HEK293 (cell line): ENCODE data around the gene CCDC167.

Experiments
- CTCF ChIA-PET: fragments of 350-600 bp; formaldehyde crosslinking; extraction: SDS; loops from one replicate; lab custom pipeline; 2021; ENCODE audit warnings: antibody characterized with exemption; lab: Yijun Ruan, JAX
- POLR2A ChIA-PET: fragments of 300-600 bp; formaldehyde crosslinking; extraction: SDS; loops from one replicate; lab custom pipeline; 2020; ENCODE audit warnings: antibody characterized with exemption, inconsistent platforms; lab: Yijun Ruan, JAX
- H3K27ac ChIP-seq: fragments of 200-500 bp; sonication (Bioruptor generic); 2 replicates; pipeline ENCODE4 v1.5.1; 2014; ENCODE audit warnings: low read depth, low read length, control low read depth, inconsistent platforms; ENCODE audit errors: extremely low read depth
- H3K36me3 ChIP-seq, 2 experiments: fragments of 200-500 bp in 1 of 2; sonication (Bioruptor generic) in 1 of 2; 1 replicate in 1 of 2; 2 replicates in 1 of 2; pipeline ENCODE4 v1.5.1; 2014 to 2017; ENCODE audit warnings: inconsistent platforms in 2 of 2, low read length in 2 of 2; ENCODE audit not compliant: control insufficient read depth in 2 of 2, insufficient read depth in 1 of 2
- H3K4me1 ChIP-seq: fragments of 200-500 bp; sonication (Bioruptor generic); 2 replicates; pipeline ENCODE4 v1.5.1; 2014; ENCODE audit warnings: mild to moderate bottlenecking, low read length, inconsistent platforms; ENCODE audit not compliant: control insufficient read depth, insufficient read depth
- H3K4me3 ChIP-seq: 2 replicates; pipeline ENCODE4 v1.5.1; 2011; ENCODE audit warnings: low read depth, mild to moderate bottlenecking, control low read depth, low read length, moderate library complexity
- H3K9me3 ChIP-seq: fragments of 200-500 bp; sonication (Bioruptor generic); 2 replicates; pipeline ENCODE4 v1.5.1; 2014; ENCODE audit warnings: low read depth, low read length, inconsistent platforms; ENCODE audit not compliant: control insufficient read depth, insufficient read depth
- EGR2 ChIP-seq: fragments of 450-650 bp; formaldehyde crosslinking; IDR thresholded peaks from 2 replicates; pipeline ENCODE4 v1.5.1; 2016; ENCODE audit warnings: low read depth, missing biosample characterization, missing genetic modification characterization
- FEZF1 ChIP-seq: fragments of 450-650 bp; formaldehyde crosslinking; IDR thresholded peaks from 2 replicates; pipeline ENCODE4 v1.5.1; 2016; ENCODE audit warnings: missing biosample characterization, missing genetic modification characterization
- MZF1 ChIP-seq: fragments of 450-650 bp; formaldehyde crosslinking; IDR thresholded peaks from 2 replicates; pipeline ENCODE4 v1.5.1; 2017; ENCODE audit warnings: missing biosample characterization, missing genetic modification characterization, borderline replicate concordance
- SCRT2 ChIP-seq: fragments of 450-650 bp; formaldehyde crosslinking; IDR thresholded peaks from 2 replicates; pipeline ENCODE4 v1.5.1; 2016; ENCODE audit warnings: missing biosample characterization, missing genetic modification characterization
- TSHZ1 ChIP-seq: fragments of 450-650 bp; formaldehyde crosslinking; IDR thresholded peaks from 2 replicates; pipeline ENCODE4 v1.5.1; 2016; ENCODE audit warnings: missing biosample characterization, missing genetic modification characterization, borderline replicate concordance
- WT1 ChIP-seq: fragments of 450-650 bp; formaldehyde crosslinking; IDR thresholded peaks from 2 replicates; pipeline ENCODE4 v1.5.1; 2016; ENCODE audit warnings: missing biosample characterization, missing genetic modification characterization
- ZNF133 ChIP-seq: fragments of 450-650 bp; formaldehyde crosslinking; IDR thresholded peaks from 2 replicates; pipeline ENCODE4 v1.5.1; 2016; ENCODE audit warnings: missing biosample characterization, missing genetic modification characterization
- ZNF146 ChIP-seq: fragments of 450-650 bp; formaldehyde crosslinking; IDR thresholded peaks from 2 replicates; pipeline ENCODE4 v1.5.1; 2016; ENCODE audit warnings: missing biosample characterization, missing genetic modification characterization
- ZNF2 ChIP-seq: fragments of 450-650 bp; formaldehyde crosslinking; IDR thresholded peaks from 2 replicates; pipeline ENCODE4 v1.5.1; 2016; ENCODE audit warnings: missing biosample characterization, missing genetic modification characterization
- ZNF324 ChIP-seq: fragments of 450-650 bp; formaldehyde crosslinking; IDR thresholded peaks from 2 replicates; pipeline ENCODE4 v1.5.1; 2016; ENCODE audit warnings: missing biosample characterization, missing genetic modification characterization
- ZNF423 ChIP-seq: fragments of 450-650 bp; formaldehyde crosslinking; IDR thresholded peaks from 2 replicates; pipeline ENCODE4 v1.5.1; 2016; ENCODE audit warnings: missing biosample characterization, missing genetic modification characterization
- ZNF449 ChIP-seq: fragments of 450-650 bp; formaldehyde crosslinking; IDR thresholded peaks from 2 replicates; pipeline ENCODE4 v1.5.1; 2017; ENCODE audit warnings: missing biosample characterization, mild to moderate bottlenecking, missing genetic modification characterization, moderate library complexity
- ZNF518A ChIP-seq: fragments of 450-650 bp; formaldehyde crosslinking; conservative IDR thresholded peaks from 2 replicates; pipeline ENCODE4 v1.5.1; 2016; ENCODE audit warnings: low read depth, missing biosample characterization, missing genetic modification characterization
- ZNF585B ChIP-seq: fragments of 450-650 bp; formaldehyde crosslinking; IDR thresholded peaks from 2 replicates; pipeline ENCODE4 v1.5.1; 2016; ENCODE audit warnings: missing biosample characterization, missing genetic modification characterization
- ZNF600 ChIP-seq: fragments of 450-650 bp; formaldehyde crosslinking; IDR thresholded peaks from 2 replicates; pipeline ENCODE4 v1.5.1; 2016; ENCODE audit warnings: missing biosample characterization, missing genetic modification characterization
- ZNF610 ChIP-seq: fragments of 450-650 bp; formaldehyde crosslinking; IDR thresholded peaks from 2 replicates; pipeline ENCODE4 v1.5.1; 2016; ENCODE audit warnings: missing biosample characterization, missing genetic modification characterization, borderline replicate concordance
- ZNF701 ChIP-seq: fragments of 450-650 bp; formaldehyde crosslinking; IDR thresholded peaks from 2 replicates; pipeline ENCODE4 v1.5.1; 2016; ENCODE audit warnings: missing biosample characterization, missing genetic modification characterization
- ZNF830 ChIP-seq: fragments of 450-650 bp; IDR thresholded peaks from 2 replicates; pipeline ENCODE4 v1.5.0; 2018; ENCODE audit warnings: missing biosample characterization, missing genetic modification characterization, low read depth, mild to moderate bottlenecking, moderate library complexity
- ZNF837 ChIP-seq: fragments of 450-650 bp; formaldehyde crosslinking; IDR thresholded peaks from 2 replicates; pipeline ENCODE4 v1.5.1; 2016; ENCODE audit warnings: missing biosample characterization, missing genetic modification characterization
- ZSCAN30 ChIP-seq: fragments of 450-650 bp; IDR thresholded peaks from 2 replicates; pipeline ENCODE4 v1.5.1; 2018; ENCODE audit warnings: missing biosample characterization, mild to moderate bottlenecking, missing genetic modification characterization, moderate library complexity
- ZSCAN5A ChIP-seq: fragments of 450-650 bp; formaldehyde crosslinking; IDR thresholded peaks from 2 replicates; pipeline ENCODE4 v1.5.1; 2016; ENCODE audit warnings: missing biosample characterization, missing genetic modification characterization

The CCDC167 gene

GRCh38 chr6:37495244-37495934 lies 4.3 kb downstream of the CCDC167 start (continued):
- TF ChIP-seq TSHZ1 (tag by site-specific recombination) (no peak), ZNF133 (no peak), ZNF2 (tag by site-specific recombination) (no peak), SCRT2 (tag by site-specific recombination) (peak; percentile 58), ZSCAN30 (tag by site-specific recombination) (peak; percentile 59; the same call in 1 of the 2 replicates), FEZF1 (tag by site-specific recombination) (peak; percentile 40; the same call in 1 of the 2 replicates), ZNF585B (tag by site-specific recombination) (no peak), EGR2 (tag by site-specific recombination) (0 out of 2 replicates have a peak, but pooled peaks have one; percentile 14)

- Histone ChIP-seq H3K27ac (no peak overlapping the region), H3K9me3 (no peaks in the 10 kb centered on the region), H3K4me1 (peaks cover 10% of the 10 kb centered on the region), H3K36me3 (no peaks in the 10 kb centered on the region), H3K4me3 (no peak overlapping the region)
- POLR2A ChIA-PET: no interaction called here
- TF ChIP-seq ZNF610 (tag by site-specific recombination): no peak
- no peak for TF ChIP-seq ZNF830
- no peak for TF ChIP-seq ZSCAN5A (tag by site-specific recombination)
- no peak for TF ChIP-seq ZNF449 (tag by site-specific recombination)
- TF ChIP-seq ZNF600 (tag by site-specific recombination): no peak
- no peak for TF ChIP-seq ZSCAN30 (tag by site-specific recombination)
- TF ChIP-seq ZNF146 (tag by site-specific recombination): no peak
- TF ChIP-seq ZNF837 (tag by site-specific recombination): no peak
- no peak for TF ChIP-seq ZNF423 (tag by site-specific recombination)
- CTCF ChIA-PET: no interaction called here
These were observed 6.1 kb downstream of the CCDC167 start for GRCh38 chr6:37493661-37493995.

- Histone ChIP-seq H3K9me3 (no peaks in the 10 kb centered on the region), H3K4me1 (peaks cover 10% of the 10 kb centered on the region), H3K4me3 (no peak overlapping the region), H3K27ac (no peak overlapping the region), H3K36me3 (peaks cover 0 to 5% of the 10 kb centered on the region in 2 experiments; a peak in 1 of 3 replicates)
- POLR2A ChIA-PET: no interaction called here
- CTCF ChIA-PET: no interaction called here
- TF ChIP-seq ZNF518A (no peak), ZNF133 (no peak), ZNF701 (tag by site-specific recombination) (no peak), ZNF324 (tag by site-specific recombination) (no peak), ZNF830 (no peak), MZF1 (tag by site-specific recombination) (no peak), WT1 (tag by site-specific recombination) (no peak), SCRT2 (tag by site-specific recombination) (peak; percentile 78)
These were observed 6.6 kb downstream of the CCDC167 start for GRCh38 chr6:37492991-37493660.
